Activated CD4-positive, alpha-beta T cell treated with anti-CD3 and anti-CD28 coated beads, Interleukin-2, amount 50 U/mL, for 24 hours (primary cell): Measurements from ENCODE around the gene SV2A.
"Not testable (repeated sequence)": the region's sequence is repeated elsewhere in the genome, so short reads cannot be mapped to it uniquely, and the experiment has no call there.

Source experiments
- DNase-seq, 2 donors: peaks; one replicate each; pipeline ENCODE4 v3.0.0-alpha.2; 2020; ENCODE audit warnings: low read depth in 1 of 2, low spot score in 1 of 2

Gene SV2A

GRCh38 chr1:149917571-149918144 lies at the start of gene SV2A:
TSS of gene SV2A (minus strand) at chr1:149917844. CDS start at chr1:149913840, 4,004 bp downstream.
- DNase-seq = no peak

- no peak for DNase-seq
These were observed 49.4 kb upstream of the SV2A start for GRCh38 chr1:149967041-149967440.

- no peak for DNase-seq
These were observed 48.8 kb upstream of the SV2A start for GRCh38 chr1:149966405-149966804.

- no peak for DNase-seq
These were observed 47.8 kb upstream of the SV2A start for GRCh38 chr1:149965440-149965839.

- DNase-seq = no peak
These were observed 45.7 kb upstream of the SV2A start for GRCh38 chr1:149963358-149963757.

- no peak for DNase-seq
These were observed 45.1 kb upstream of the SV2A start for GRCh38 chr1:149962736-149963135.

- DNase-seq = peak in 1 of 2 donors; percentile 48
These were observed 44.5 kb upstream of the SV2A start for GRCh38 chr1:149962039-149962647.

- DNase-seq = not testable (repeated sequence)
These were observed 39.9 kb upstream of the SV2A start for GRCh38 chr1:149957548-149957947.

- no peak for DNase-seq
These were observed 32.3 kb upstream of the SV2A start for GRCh38 chr1:149949911-149950310.

- DNase-seq = no peak
These were observed 27.6 kb upstream of the SV2A start for GRCh38 chr1:149945206-149945605.

- no peak for DNase-seq
These were observed 25.2 kb upstream of the SV2A start for GRCh38 chr1:149942885-149943284.

- no peak for DNase-seq
These were observed 24.6 kb upstream of the SV2A start for GRCh38 chr1:149942207-149942606.

GRCh38 chr1:149940427-149940826 lies 22.8 kb upstream of the SV2A start:
- no peak for DNase-seq

- DNase-seq = not testable (repeated sequence)
These were observed 21.0 kb upstream of the SV2A start for GRCh38 chr1:149938668-149939003.

GRCh38 chr1:149937759-149938158 lies 20.1 kb upstream of the SV2A start:
- peak in 1 of 2 donors; percentile 34 for DNase-seq

- DNase-seq = no peak
These were observed 19.5 kb upstream of the SV2A start for GRCh38 chr1:149936992-149937705.

GRCh38 chr1:149936170-149936991 lies 18.7 kb upstream of the SV2A start, which contains the start of gene MTMR11:
TSS of gene MTMR11 (minus strand) at chr1:149936879. CDS start at chr1:149936647, 232 bp downstream.
- no peak for DNase-seq

GRCh38 chr1:149934356-149934755 lies 16.7 kb upstream of the SV2A start:
- DNase-seq = no peak

GRCh38 chr1:149933208-149933607 lies 15.6 kb upstream of the SV2A start:
- DNase-seq = no peak

- DNase-seq = no peak
These were observed 14.8 kb upstream of the SV2A start for GRCh38 chr1:149932474-149932873.

GRCh38 chr1:149931212-149931790 lies 13.7 kb upstream of the SV2A start:
- DNase-seq = no peak
